HEK293 (cell line): ENCODE measurements around the gene EED.

Source experiments
- CTCF ChIA-PET: fragments of 350-600 bp; formaldehyde crosslinking; extraction: SDS; loops from one replicate; lab custom pipeline; 2021; ENCODE audit warnings: antibody characterized with exemption; lab: Yijun Ruan, JAX
- POLR2A ChIA-PET: fragments of 300-600 bp; formaldehyde crosslinking; extraction: SDS; loops from one replicate; lab custom pipeline; 2020; ENCODE audit warnings: antibody characterized with exemption, inconsistent platforms; lab: Yijun Ruan, JAX
- H3K27ac ChIP-seq: fragments of 200-500 bp; sonication (Bioruptor generic); 2 replicates; pipeline ENCODE4 v1.5.1; 2014; ENCODE audit warnings: low read depth, low read length, control low read depth, inconsistent platforms; ENCODE audit errors: extremely low read depth
- H3K36me3 ChIP-seq, 2 experiments: fragments of 200-500 bp in 1 of 2; sonication (Bioruptor generic) in 1 of 2; 1 replicate in 1 of 2; 2 replicates in 1 of 2; pipeline ENCODE4 v1.5.1; 2014 to 2017; ENCODE audit warnings: inconsistent platforms in 2 of 2, low read length in 2 of 2; ENCODE audit not compliant: control insufficient read depth in 2 of 2, insufficient read depth in 1 of 2
- H3K4me1 ChIP-seq: fragments of 200-500 bp; sonication (Bioruptor generic); 2 replicates; pipeline ENCODE4 v1.5.1; 2014; ENCODE audit warnings: mild to moderate bottlenecking, low read length, inconsistent platforms; ENCODE audit not compliant: control insufficient read depth, insufficient read depth
- H3K4me3 ChIP-seq: 2 replicates; pipeline ENCODE4 v1.5.1; 2011; ENCODE audit warnings: low read depth, mild to moderate bottlenecking, control low read depth, low read length, moderate library complexity
- H3K9me3 ChIP-seq: fragments of 200-500 bp; sonication (Bioruptor generic); 2 replicates; pipeline ENCODE4 v1.5.1; 2014; ENCODE audit warnings: low read depth, low read length, inconsistent platforms; ENCODE audit not compliant: control insufficient read depth, insufficient read depth
- CTCF ChIP-seq: fragments of 450-650 bp; formaldehyde crosslinking; IDR thresholded peaks from 2 replicates; pipeline ENCODE4 v1.5.1; 2016; ENCODE audit warnings: missing biosample characterization, missing genetic modification characterization
- GLIS1 ChIP-seq: fragments of 450-650 bp; formaldehyde crosslinking; IDR thresholded peaks from 2 replicates; pipeline ENCODE4 v1.5.1; 2016; ENCODE audit warnings: missing biosample characterization, missing genetic modification characterization
- IKZF3 ChIP-seq: fragments of 450-650 bp; IDR thresholded peaks from 2 replicates; pipeline ENCODE4 v1.5.0; 2018; ENCODE audit warnings: missing biosample characterization, mild to moderate bottlenecking, missing genetic modification characterization, moderate library complexity
- KLF16 ChIP-seq: fragments of 450-650 bp; formaldehyde crosslinking; IDR thresholded peaks from 2 replicates; pipeline ENCODE4 v1.5.1; 2017; ENCODE audit warnings: missing biosample characterization, missing genetic modification characterization
- KLF8 ChIP-seq: fragments of 450-650 bp; formaldehyde crosslinking; IDR thresholded peaks from 2 replicates; pipeline ENCODE4 v1.5.1; 2016; ENCODE audit warnings: missing biosample characterization, missing genetic modification characterization
- REST ChIP-seq: fragments of 450-650 bp; formaldehyde crosslinking; IDR thresholded peaks from 2 replicates; pipeline ENCODE4 v1.5.1; 2016; ENCODE audit warnings: missing biosample characterization, missing genetic modification characterization
- SP3 ChIP-seq: fragments of 450-650 bp; formaldehyde crosslinking; IDR thresholded peaks from 2 replicates; pipeline ENCODE4 v1.5.1; 2016; ENCODE audit warnings: missing biosample characterization, missing genetic modification characterization
- SP7 ChIP-seq: fragments of 450-650 bp; formaldehyde crosslinking; IDR thresholded peaks from 2 replicates; pipeline ENCODE4 v1.5.1; 2016; ENCODE audit warnings: missing biosample characterization, missing genetic modification characterization
- ZFP69B ChIP-seq: fragments of 450-650 bp; formaldehyde crosslinking; IDR thresholded peaks from 2 replicates; pipeline ENCODE4 v1.5.1; 2016; ENCODE audit warnings: missing biosample characterization, missing genetic modification characterization
- ZNF138 ChIP-seq: fragments of 450-650 bp; formaldehyde crosslinking; IDR thresholded peaks from 2 replicates; pipeline ENCODE4 v1.5.1; 2016; ENCODE audit warnings: missing biosample characterization, missing genetic modification characterization, borderline replicate concordance
- ZNF184 ChIP-seq: fragments of 450-650 bp; IDR thresholded peaks from 2 replicates; pipeline ENCODE4 v1.5.1; 2018; ENCODE audit warnings: missing biosample characterization, mild to moderate bottlenecking, missing genetic modification characterization
- ZNF248 ChIP-seq: fragments of 450-650 bp; formaldehyde crosslinking; IDR thresholded peaks from 2 replicates; pipeline ENCODE4 v1.5.1; 2017; ENCODE audit warnings: missing biosample characterization, missing genetic modification characterization
- ZNF354C ChIP-seq: fragments of 450-650 bp; formaldehyde crosslinking; IDR thresholded peaks from 2 replicates; pipeline ENCODE4 v1.5.1; 2016; ENCODE audit warnings: missing biosample characterization, missing genetic modification characterization, low read depth, borderline replicate concordance
- ZNF433 ChIP-seq: fragments of 450-650 bp; formaldehyde crosslinking; IDR thresholded peaks from 2 replicates; pipeline ENCODE4 v1.5.1; 2016; ENCODE audit warnings: missing biosample characterization, missing genetic modification characterization, low read depth
- ZNF449 ChIP-seq: fragments of 450-650 bp; formaldehyde crosslinking; IDR thresholded peaks from 2 replicates; pipeline ENCODE4 v1.5.1; 2017; ENCODE audit warnings: missing biosample characterization, mild to moderate bottlenecking, missing genetic modification characterization, moderate library complexity
- ZNF558 ChIP-seq: fragments of 450-650 bp; formaldehyde crosslinking; IDR thresholded peaks from 2 replicates; pipeline ENCODE4 v1.5.1; 2016; ENCODE audit warnings: missing biosample characterization, missing genetic modification characterization
- ZNF600 ChIP-seq: fragments of 450-650 bp; formaldehyde crosslinking; IDR thresholded peaks from 2 replicates; pipeline ENCODE4 v1.5.1; 2016; ENCODE audit warnings: missing biosample characterization, missing genetic modification characterization
- ZNF830 ChIP-seq: fragments of 450-650 bp; IDR thresholded peaks from 2 replicates; pipeline ENCODE4 v1.5.0; 2018; ENCODE audit warnings: missing biosample characterization, missing genetic modification characterization, low read depth, mild to moderate bottlenecking, moderate library complexity
- ZNF843 ChIP-seq: fragments of 450-650 bp; formaldehyde crosslinking; IDR thresholded peaks from 2 replicates; pipeline ENCODE4 v1.5.1; 2016; ENCODE audit warnings: missing biosample characterization, missing genetic modification characterization
- TF ChIP-seq, protein P1 (sequence below): fragments of 450-650 bp; formaldehyde crosslinking; conservative IDR thresholded peaks from 2 replicates; pipeline ENCODE4 v1.5.1; 2016; ENCODE audit warnings: low read depth, missing biosample characterization, missing genetic modification characterization

The EED gene

GRCh38 chr11:86202013-86202336 is 42.6 kb upstream of the EED start (continued):
- no peak for TF ChIP-seq REST
- TF ChIP-seq ZNF184: no peak

DNA sequence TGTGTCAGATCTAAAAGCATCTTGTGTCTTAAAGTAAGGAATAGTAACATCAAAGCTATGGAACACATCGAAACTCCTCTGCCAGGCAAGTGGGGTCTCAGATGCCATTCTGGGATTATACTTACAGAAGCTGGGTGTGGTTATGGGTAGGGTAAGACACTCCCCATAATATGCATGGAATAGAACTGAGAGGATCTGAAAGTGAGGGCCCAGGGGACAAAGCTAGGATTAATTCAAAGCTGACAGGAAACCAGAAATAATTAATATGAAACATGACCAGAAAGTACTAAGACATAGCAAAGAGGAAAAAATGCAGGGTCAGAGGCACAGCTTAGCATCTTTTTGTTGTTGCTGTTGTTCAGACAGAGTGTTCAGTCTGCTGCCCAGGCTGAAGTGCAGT is 40.2 kb upstream of the EED start:
- no peaks in the 10 kb centered on the region for H3K9me3 ChIP-seq
- TF ChIP-seq ZNF843 (tag by site-specific recombination) (no peak), GLIS1 (tag by site-specific recombination) (no peak), CTCF (tag by site-specific recombination) (no peak), SP3 (tag by site-specific recombination) (no peak), ZNF830 (tag by site-specific recombination) (no peak), ZNF138 (tag by site-specific recombination) (no peak), SP7 (tag by site-specific recombination) (no peak)
- TF ChIP-seq, protein P1, sequence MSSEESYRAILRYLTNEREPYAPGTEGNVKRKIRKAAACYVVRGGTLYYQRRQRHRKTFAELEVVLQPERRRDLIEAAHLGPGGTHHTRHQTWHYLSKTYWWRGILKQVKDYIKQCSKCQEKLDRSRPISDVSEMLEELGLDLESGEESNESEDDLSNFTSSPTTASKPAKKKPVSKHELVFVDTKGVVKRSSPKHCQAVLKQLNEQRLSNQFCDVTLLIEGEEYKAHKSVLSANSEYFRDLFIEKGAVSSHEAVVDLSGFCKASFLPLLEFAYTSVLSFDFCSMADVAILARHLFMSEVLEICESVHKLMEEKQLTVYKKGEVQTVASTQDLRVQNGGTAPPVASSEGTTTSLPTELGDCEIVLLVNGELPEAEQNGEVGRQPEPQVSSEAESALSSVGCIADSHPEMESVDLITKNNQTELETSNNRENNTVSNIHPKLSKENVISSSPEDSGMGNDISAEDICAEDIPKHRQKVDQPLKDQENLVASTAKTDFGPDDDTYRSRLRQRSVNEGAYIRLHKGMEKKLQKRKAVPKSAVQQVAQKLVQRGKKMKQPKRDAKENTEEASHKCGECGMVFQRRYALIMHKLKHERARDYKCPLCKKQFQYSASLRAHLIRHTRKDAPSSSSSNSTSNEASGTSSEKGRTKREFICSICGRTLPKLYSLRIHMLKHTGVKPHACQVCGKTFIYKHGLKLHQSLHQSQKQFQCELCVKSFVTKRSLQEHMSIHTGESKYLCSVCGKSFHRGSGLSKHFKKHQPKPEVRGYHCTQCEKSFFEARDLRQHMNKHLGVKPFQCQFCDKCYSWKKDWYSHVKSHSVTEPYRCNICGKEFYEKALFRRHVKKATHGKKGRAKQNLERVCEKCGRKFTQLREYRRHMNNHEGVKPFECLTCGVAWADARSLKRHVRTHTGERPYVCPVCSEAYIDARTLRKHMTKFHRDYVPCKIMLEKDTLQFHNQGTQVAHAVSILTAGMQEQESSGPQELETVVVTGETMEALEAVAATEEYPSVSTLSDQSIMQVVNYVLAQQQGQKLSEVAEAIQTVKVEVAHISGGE (tag by site-specific recombination): no peak

DNA sequence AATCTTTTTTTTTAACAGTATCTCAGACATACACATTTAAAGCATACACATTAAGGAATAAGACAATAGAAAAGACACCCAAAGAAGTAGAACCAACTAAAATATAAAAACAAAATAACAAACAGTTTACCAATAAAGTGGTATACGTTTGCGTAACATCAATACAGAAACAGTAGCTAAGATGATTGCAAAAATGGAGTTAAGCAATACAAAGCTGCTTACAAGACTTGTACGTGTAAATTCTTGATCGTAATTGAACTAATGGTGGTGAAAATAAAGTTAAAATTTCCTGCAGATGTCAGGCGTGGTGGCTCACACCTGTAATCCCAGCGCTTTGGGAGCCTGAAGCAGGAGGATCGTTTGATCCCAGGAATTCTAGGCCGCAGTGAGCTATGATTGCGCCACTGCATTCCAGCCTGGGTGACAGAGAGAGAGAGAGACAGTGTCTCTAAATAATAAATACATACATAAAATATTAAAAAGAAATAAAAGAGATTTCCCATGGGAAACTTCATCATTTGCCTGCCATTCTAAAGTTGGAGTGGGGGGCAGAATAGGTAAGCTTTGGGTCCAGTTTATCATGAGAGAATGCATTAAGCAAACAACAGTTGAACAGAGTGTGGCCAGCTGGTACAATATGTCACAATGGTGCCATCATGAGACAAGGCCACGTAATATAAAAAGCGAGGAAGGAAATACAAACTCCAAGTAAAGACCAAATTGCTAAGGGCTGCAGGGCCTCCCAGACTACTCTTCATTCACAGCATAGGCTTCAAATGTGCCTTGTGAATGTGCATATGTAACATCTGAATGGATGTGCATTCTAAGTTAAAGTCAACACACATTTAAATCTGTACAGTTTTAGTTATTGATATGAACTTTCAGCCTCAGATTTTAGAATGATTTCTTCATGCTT is 38.9 kb upstream of the EED start:
- Histone ChIP-seq H3K4me1 (no peaks in the 10 kb centered on the region), H3K27ac (no peak overlapping the region), H3K4me3 (no peak overlapping the region), H3K9me3 (no peaks in the 10 kb centered on the region), H3K36me3 (no peaks in the 10 kb centered on the region)
- TF ChIP-seq ZNF248 (tag by site-specific recombination) (no peak), ZNF558 (tag by site-specific recombination) (no peak), ZFP69B (tag by site-specific recombination) (no peak), ZNF354C (tag by site-specific recombination) (no peak), SP3 (tag by site-specific recombination) (no peak), IKZF3 (no peak), KLF8 (no peak), ZNF433 (no peak), KLF16 (tag by site-specific recombination) (no peak), ZNF600 (tag by site-specific recombination) (no peak), ZNF449 (tag by site-specific recombination) (no peak)
- ChIA-PET CTCF (interaction anchor here (0.6 to 2.0 kb wide), 5 partner anchors 11 to 150 kb away, joined by 3 to 11 read pairs (median 6); no protein-coding TSS in a partner anchor), POLR2A (no interaction called here)

More for the DNA sequence above, 40.2 kb upstream of the EED start:
- Histone ChIP-seq H3K4me3 (no peak overlapping the region), H3K27ac (no peak overlapping the region), H3K4me1 (no peaks in the 10 kb centered on the region), H3K36me3 (no peaks in the 10 kb centered on the region)
- ChIA-PET POLR2A (no interaction called here), CTCF (interaction anchor here (0.6 to 2.0 kb wide), 4 partner anchors 11 to 122 kb away, joined by 3 to 11 read pairs (median 4); no protein-coding TSS in a partner anchor)
